Activated T-cell treated with anti-CD3 and anti-CD28 coated beads for 48 hours (primary cell): ENCODE measurements around the gene KCND1.
"Not testable (repeated sequence)": the region's sequence is repeated elsewhere in the genome, so short reads cannot be mapped to it uniquely, and the experiment has no call there.

Experiments used
- DNase-seq: peaks from one replicate; pipeline ENCODE4 v3.0.0-alpha.2; 2020; ENCODE audit warnings: low read depth

KCND1 gene

GRCh38 chrX:48971249-48972219 lies at the start of gene KCND1:
KCND1 (minus strand) TSS chrX:48971844; CDS start chrX:48970271, 1,573 bp downstream.
- DNase-seq = no peak

- DNase-seq = no peak
Observed at GRCh38 chrX:49019599-49020249, 48.1 kb upstream of the KCND1 start.

- DNase-seq = no peak
Observed at GRCh38 chrX:49019050-49019449, 47.4 kb upstream of the KCND1 start.

- DNase-seq = no peak
Observed at GRCh38 chrX:49003696-49004095, 32.1 kb upstream of the KCND1 start.

- DNase-seq = peak; percentile 58
Observed at GRCh38 chrX:49002091-49002935, 30.7 kb upstream of the KCND1 start, which contains the start of gene GRIPAP1. GRIPAP1 (minus strand) TSS chrX:49002264; CDS start chrX:49002229, 35 bp downstream.

GRCh38 chrX:49001521-49002090 lies 30.0 kb upstream of the KCND1 start:
- peak; percentile 33 for DNase-seq

- DNase-seq = no peak
Observed at GRCh38 chrX:49000636-49001035, 29.0 kb upstream of the KCND1 start.

- no peak for DNase-seq
Observed at GRCh38 chrX:48999030-48999429, 27.4 kb upstream of the KCND1 start.

- DNase-seq = no peak
Observed at GRCh38 chrX:48998391-48998790, 26.7 kb upstream of the KCND1 start.

GRCh38 chrX:48997865-48998264 lies 26.2 kb upstream of the KCND1 start:
- no peak for DNase-seq

- DNase-seq = no peak
Observed at GRCh38 chrX:48997455-48997854, 25.8 kb upstream of the KCND1 start.

GRCh38 chrX:48996969-48997368 lies 25.3 kb upstream of the KCND1 start:
- DNase-seq = no peak

GRCh38 chrX:48992341-48992740 lies 20.7 kb upstream of the KCND1 start:
- DNase-seq = no peak

GRCh38 chrX:48989483-48989882 lies 17.8 kb upstream of the KCND1 start:
- DNase-seq = no peak

GRCh38 chrX:48983896-48984295 lies 12.3 kb upstream of the KCND1 start:
- no peak for DNase-seq

GRCh38 chrX:48983081-48983480 lies 11.4 kb upstream of the KCND1 start:
- DNase-seq = no peak

- no peak for DNase-seq
Observed at GRCh38 chrX:48981178-48981577, 9.5 kb upstream of the KCND1 start.

GRCh38 chrX:48980341-48980740 lies 8.7 kb upstream of the KCND1 start:
- DNase-seq = not testable (repeated sequence)

GRCh38 chrX:48978226-48978625 lies 6.6 kb upstream of the KCND1 start:
- DNase-seq = no peak

GRCh38 chrX:48976086-48976485 lies 4.4 kb upstream of the KCND1 start:
- DNase-seq = no peak

- no peak for DNase-seq
Observed at GRCh38 chrX:48975541-48975940, 3.9 kb upstream of the KCND1 start.

GRCh38 chrX:48975041-48975440 lies 3.4 kb upstream of the KCND1 start:
- DNase-seq = no peak
